Measurements from ENCODE around the gene ZNF331.
"Not testable (repeated sequence)": the region's sequence is repeated elsewhere in the genome, so short reads cannot be mapped to it uniquely, and the experiment has no call there.

The ZNF331 gene

DNA sequence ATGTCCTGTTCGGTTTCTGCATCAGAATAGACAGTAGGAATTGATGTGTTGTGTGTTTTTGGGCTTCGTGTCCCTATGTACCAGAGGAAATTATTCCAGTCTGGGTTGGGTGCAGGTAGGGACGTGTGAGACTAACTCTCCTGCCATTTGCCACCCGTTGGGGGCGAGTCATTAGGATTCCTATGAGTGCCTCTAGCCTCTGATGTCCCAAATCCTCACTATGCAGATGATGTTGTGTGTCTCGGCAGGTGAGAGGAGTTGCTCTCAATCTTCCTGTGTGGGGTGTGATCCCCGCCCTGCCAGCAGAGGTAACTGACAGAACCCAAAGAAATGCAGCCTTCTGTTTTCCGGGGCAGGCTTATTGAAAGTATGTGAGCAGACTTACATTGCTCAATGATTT lies 31.2 kb upstream of the ZNF331 start:
- DNase-seq (ENCODE audit: extremely low read depth, low read depth) = no peak
- TF ChIP-seq, protein P1, sequence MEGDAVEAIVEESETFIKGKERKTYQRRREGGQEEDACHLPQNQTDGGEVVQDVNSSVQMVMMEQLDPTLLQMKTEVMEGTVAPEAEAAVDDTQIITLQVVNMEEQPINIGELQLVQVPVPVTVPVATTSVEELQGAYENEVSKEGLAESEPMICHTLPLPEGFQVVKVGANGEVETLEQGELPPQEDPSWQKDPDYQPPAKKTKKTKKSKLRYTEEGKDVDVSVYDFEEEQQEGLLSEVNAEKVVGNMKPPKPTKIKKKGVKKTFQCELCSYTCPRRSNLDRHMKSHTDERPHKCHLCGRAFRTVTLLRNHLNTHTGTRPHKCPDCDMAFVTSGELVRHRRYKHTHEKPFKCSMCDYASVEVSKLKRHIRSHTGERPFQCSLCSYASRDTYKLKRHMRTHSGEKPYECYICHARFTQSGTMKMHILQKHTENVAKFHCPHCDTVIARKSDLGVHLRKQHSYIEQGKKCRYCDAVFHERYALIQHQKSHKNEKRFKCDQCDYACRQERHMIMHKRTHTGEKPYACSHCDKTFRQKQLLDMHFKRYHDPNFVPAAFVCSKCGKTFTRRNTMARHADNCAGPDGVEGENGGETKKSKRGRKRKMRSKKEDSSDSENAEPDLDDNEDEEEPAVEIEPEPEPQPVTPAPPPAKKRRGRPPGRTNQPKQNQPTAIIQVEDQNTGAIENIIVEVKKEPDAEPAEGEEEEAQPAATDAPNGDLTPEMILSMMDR (IDR thresholded peaks at IDR 0.05; ENCODE audit: low read depth, low read length, missing control alignments) = no peak
- H3K4me3 ChIP-seq (replicated peaks; ENCODE audit: low read depth, low read length) = no peak overlapping the region

GRCh38 chr19:53507523-53508442 lies 30.2 kb upstream of the ZNF331 start:
- DNase-seq (ENCODE audit: extremely low read depth, low read depth) = no peak
- TF ChIP-seq, protein P1 (IDR thresholded peaks at IDR 0.05; ENCODE audit: low read depth, low read length, missing control alignments) = no peak
- no peak overlapping the region for H3K4me3 ChIP-seq (replicated peaks; ENCODE audit: low read depth, low read length)

GRCh38 chr19:53509443-53509842 lies 28.5 kb upstream of the ZNF331 start:
- TF ChIP-seq, protein P1 (IDR thresholded peaks at IDR 0.05; ENCODE audit: low read depth, low read length, missing control alignments) = no peak
- no peak for DNase-seq (ENCODE audit: extremely low read depth, low read depth)
- H3K4me3 ChIP-seq (replicated peaks; ENCODE audit: low read depth, low read length) = no peak overlapping the region

DNA sequence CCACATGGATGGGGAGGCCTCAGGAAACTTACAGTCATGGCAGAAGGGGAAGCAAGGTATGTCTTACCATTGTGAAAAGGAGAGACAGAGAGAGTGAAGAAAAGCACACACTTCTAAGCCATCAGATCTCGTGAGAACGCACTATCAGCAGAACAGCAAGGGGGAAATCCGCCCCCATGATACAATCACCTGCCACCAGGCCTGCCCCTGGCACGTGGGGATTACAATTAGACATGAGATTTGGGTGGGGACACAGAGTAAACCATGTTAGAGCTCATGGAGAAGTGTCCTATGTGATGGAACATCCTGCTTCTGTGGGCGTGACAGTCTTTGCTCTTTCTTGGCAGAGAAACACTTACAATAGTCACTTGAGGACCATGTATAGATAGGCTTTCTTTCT lies 28.1 kb upstream of the ZNF331 start:
- no peak overlapping the region for H3K4me3 ChIP-seq (replicated peaks; ENCODE audit: low read depth, low read length)
- TF ChIP-seq, protein P1 (IDR thresholded peaks at IDR 0.05; ENCODE audit: low read depth, low read length, missing control alignments) = no peak
- no peak for DNase-seq (ENCODE audit: extremely low read depth, low read depth)

DNA sequence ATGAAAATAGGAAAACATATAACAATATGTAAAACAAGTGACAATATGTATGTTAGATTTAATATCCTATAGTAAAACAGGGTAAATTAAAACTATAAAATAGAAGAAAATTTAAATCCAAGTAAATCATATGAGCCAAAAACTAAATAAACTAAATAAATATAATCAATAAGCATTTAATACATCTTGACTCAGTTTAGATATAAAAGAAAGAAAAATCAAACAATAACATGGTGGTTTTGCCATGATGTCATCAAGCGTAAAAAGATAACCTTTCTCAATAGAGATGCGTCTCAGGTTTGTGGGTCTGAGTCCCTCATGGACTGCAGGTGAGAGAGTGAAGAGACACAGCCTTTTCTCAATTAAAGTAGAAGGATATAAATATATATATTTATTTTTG lies 26.6 kb upstream of the ZNF331 start:
- no peak for DNase-seq (ENCODE audit: extremely low read depth, low read depth)
- TF ChIP-seq, protein P1 (IDR thresholded peaks at IDR 0.05; ENCODE audit: low read depth, low read length, missing control alignments) = no peak
- no peak overlapping the region for H3K4me3 ChIP-seq (replicated peaks; ENCODE audit: low read depth, low read length)

GRCh38 chr19:53511933-53512374 lies 26.0 kb upstream of the ZNF331 start:
- DNase-seq (ENCODE audit: extremely low read depth, low read depth) = no peak
- no peak overlapping the region for H3K4me3 ChIP-seq (replicated peaks; ENCODE audit: low read depth, low read length)
- TF ChIP-seq, protein P1 (IDR thresholded peaks at IDR 0.05; ENCODE audit: low read depth, low read length, missing control alignments) = peak; percentile 42

GRCh38 chr19:53515047-53515446 lies 22.9 kb upstream of the ZNF331 start:
- DNase-seq (ENCODE audit: extremely low read depth, low read depth) = not testable (repeated sequence)

More at GRCh38 chr19:53515047-53515446, 22.9 kb upstream of the ZNF331 start:
- not testable (repeated sequence) for H3K4me3 ChIP-seq (replicated peaks; ENCODE audit: low read depth, low read length)

Measured in HFF-Myc (cell line).